Kidney (tissue), 14 donors: ENCODE measurements around the gene THRB. TPM values are rescaled to one million over a fixed set of nuclear protein-coding genes. Genes with fewer than 3 reads are reported as not detected.

Experiments
- DNase-seq, 5 donors: peaks; one replicate each; pipeline ENCODE4 v3.0.0-alpha.2; 2013 to 2020
- FAIRE-seq: peaks from 2 replicates; lab custom pipeline; 2012; peaks lifted over from hg19 to GRCh38; lab: Jason Lieb, UNC
- H3K27ac ChIP-seq, 2 donors: one replicate each; pipeline ENCODE4 v1.7.0; 2013; ENCODE audit warnings: low read depth in 2 of 2, low read length in 2 of 2, inconsistent platforms in 1 of 2
- H3K27me3 ChIP-seq: one replicate; pipeline ENCODE4 v1.7.1; 2013; ENCODE audit warnings: low read length, inconsistent platforms; ENCODE audit not compliant: control insufficient read depth, insufficient read depth
- H3K36me3 ChIP-seq, 3 donors: one replicate each; pipeline versions ENCODE4 v1.7.0 to v1.7.1; 2013; ENCODE audit warnings: low read length in 3 of 3, control low read depth in 1 of 3, inconsistent platforms in 1 of 3; ENCODE audit not compliant: insufficient read depth in 3 of 3, control insufficient read depth in 2 of 3
- H3K4me1 ChIP-seq, 3 donors: one replicate each; pipeline versions ENCODE4 v1.7.0 to v1.7.1; 2013; ENCODE audit warnings: low read length in 3 of 3, inconsistent platforms in 1 of 3, low read depth in 1 of 3; ENCODE audit not compliant: control insufficient read depth in 2 of 3, insufficient read depth in 2 of 3
- H3K4me3 ChIP-seq, 3 donors: one replicate each; pipeline versions ENCODE4 v1.7.0 to v1.8.1; 2013; ENCODE audit warnings: low read length in 3 of 3, control low read depth in 1 of 3, inconsistent platforms in 1 of 3
- H3K9ac ChIP-seq, 3 donors: one replicate each; pipeline versions ENCODE4 v1.7.0 to v1.7.1; 2013; ENCODE audit warnings: low read length in 3 of 3, control low read depth in 1 of 3, inconsistent platforms in 1 of 3
- H3K9me3 ChIP-seq, 3 donors: one replicate each; pipeline versions ENCODE4 v1.7.0 to v1.7.1; 2013; ENCODE audit warnings: low read length in 3 of 3, control low read depth in 1 of 3, inconsistent platforms in 1 of 3; ENCODE audit not compliant: control insufficient read depth in 2 of 3, insufficient read depth in 1 of 3
- intact Hi-C: fragments of 100-400 bp; cut with DNase I; formaldehyde crosslinking; loops from one replicate; pipeline ENCODE4 v1.11.1; 2022
- polyA plus RNA-seq: library from polyadenylated mRNA; stranded (reverse); fragments of 350-450 nt; fragmentation: Illumina TruSeq; extraction: RNeasy Lipid Tissue Mini Kit (QIAGEN cat#74804); gene quantifications from one replicate; pipeline ENCODE4 v1.2.3, GENCODE V29; 2014; ENCODE audit warnings: low read depth, low replicate concordance; ENCODE audit not compliant: insufficient read depth
- total RNA-seq: library from RNA; stranded (reverse); fragmentation: NEBNext Ultra II Directional; extraction: Animal tissue kit (Norgen Biotek cat#: 25700); gene quantifications from one replicate; pipeline ENCODE4 v1.2.1, GENCODE V29; 2021
- TF ChIP-seq, protein P1 (sequence below): IDR thresholded peaks from 3 replicates; pipeline ENCODE4 v1.5.1; 2012; ENCODE audit warnings: mild to moderate bottlenecking, moderate library complexity, borderline replicate concordance; ENCODE audit not compliant: insufficient read depth; ENCODE audit errors: extremely low read depth
- donor health status: control.
- donor health status: control.
- donor health status: control.
- donor health status: control.
- donor health status: control.
- donor health status: DM: yes; HTN: yes; CAD: no.
- donor health status: Normal renal cell carcinoma (clear cell type).

The THRB gene
- total and polyA plus RNA-seq, 2 donors from 2014 or later = 4.5 to 17.2 TPM

- Histone ChIP-seq H3K9ac (no peak overlapping the region), H3K27ac (no peak overlapping the region), H3K36me3 (no peaks in the 10 kb centered on the region), H3K27me3 (no peaks in the 10 kb centered on the region), H3K4me1 (no peaks in the 10 kb centered on the region), H3K9me3 (peaks cover 0 to 4% (median 0%) of the 10 kb centered on the region in 3 donors), H3K4me3 (no peak overlapping the region)
- FAIRE-seq = no peak
- no peak for DNase-seq
- intact Hi-C loops = no loop called here
- TF ChIP-seq, protein P1, sequence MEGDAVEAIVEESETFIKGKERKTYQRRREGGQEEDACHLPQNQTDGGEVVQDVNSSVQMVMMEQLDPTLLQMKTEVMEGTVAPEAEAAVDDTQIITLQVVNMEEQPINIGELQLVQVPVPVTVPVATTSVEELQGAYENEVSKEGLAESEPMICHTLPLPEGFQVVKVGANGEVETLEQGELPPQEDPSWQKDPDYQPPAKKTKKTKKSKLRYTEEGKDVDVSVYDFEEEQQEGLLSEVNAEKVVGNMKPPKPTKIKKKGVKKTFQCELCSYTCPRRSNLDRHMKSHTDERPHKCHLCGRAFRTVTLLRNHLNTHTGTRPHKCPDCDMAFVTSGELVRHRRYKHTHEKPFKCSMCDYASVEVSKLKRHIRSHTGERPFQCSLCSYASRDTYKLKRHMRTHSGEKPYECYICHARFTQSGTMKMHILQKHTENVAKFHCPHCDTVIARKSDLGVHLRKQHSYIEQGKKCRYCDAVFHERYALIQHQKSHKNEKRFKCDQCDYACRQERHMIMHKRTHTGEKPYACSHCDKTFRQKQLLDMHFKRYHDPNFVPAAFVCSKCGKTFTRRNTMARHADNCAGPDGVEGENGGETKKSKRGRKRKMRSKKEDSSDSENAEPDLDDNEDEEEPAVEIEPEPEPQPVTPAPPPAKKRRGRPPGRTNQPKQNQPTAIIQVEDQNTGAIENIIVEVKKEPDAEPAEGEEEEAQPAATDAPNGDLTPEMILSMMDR = no peak
Measured at GRCh38 chr3:24464389-24464788, 30.3 kb downstream of the THRB start.

- no peaks in the 10 kb centered on the region for H3K4me1 ChIP-seq
- no peaks in the 10 kb centered on the region for H3K27me3 ChIP-seq
- H3K27ac ChIP-seq = no peak overlapping the region
- H3K4me3 ChIP-seq = no peak overlapping the region
- FAIRE-seq (no peak), DNase-seq (no peak)
- peaks cover 0 to 4% (median 0%) of the 10 kb centered on the region in 3 donors for H3K9me3 ChIP-seq
- TF ChIP-seq, protein P1 = no peak
- intact Hi-C loops = no loop called here
- no peak overlapping the region for H3K9ac ChIP-seq
- H3K36me3 ChIP-seq = no peaks in the 10 kb centered on the region
Measured at GRCh38 chr3:24462737-24463136, 31.9 kb downstream of the THRB start.

- intact Hi-C loops = no loop called here
- DNase-seq = no peak
- no peaks in the 10 kb centered on the region for H3K27me3 ChIP-seq
- H3K36me3 ChIP-seq = no peaks in the 10 kb centered on the region
- H3K9me3 ChIP-seq = no peaks in the 10 kb centered on the region
- H3K4me3 ChIP-seq = no peak overlapping the region
- TF ChIP-seq, protein P1 = no peak
- no peak for FAIRE-seq
- H3K4me1 ChIP-seq = no peaks in the 10 kb centered on the region
- H3K27ac ChIP-seq = no peak overlapping the region
- no peak overlapping the region for H3K9ac ChIP-seq
Measured at GRCh38 chr3:24460974-24461373, 33.7 kb downstream of the THRB start.

DNA sequence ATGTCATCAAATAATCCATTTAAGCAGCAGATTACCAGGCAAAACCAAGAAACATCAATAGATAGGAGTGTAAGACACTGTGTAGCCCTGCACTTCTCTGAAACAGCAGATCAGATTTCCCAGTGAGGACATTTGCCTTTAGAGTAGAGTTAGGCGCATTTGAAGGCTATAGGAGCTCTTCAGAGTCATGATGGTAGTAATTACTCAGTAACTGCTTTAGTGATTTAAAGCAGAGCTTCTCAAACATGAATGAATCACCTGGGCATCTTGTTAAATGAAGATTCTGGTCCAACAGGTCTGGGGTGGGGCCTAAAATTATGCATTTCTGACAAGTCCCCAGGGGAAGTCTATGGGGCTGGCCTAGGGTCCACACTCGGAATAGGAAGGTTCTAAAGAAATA lies 36.9 kb downstream of the THRB start:
- intact Hi-C loops = no loop called here
- TF ChIP-seq, protein P1 = no peak
- Histone ChIP-seq H3K4me1 (peaks cover 0 to under 1% (median 0%) of the 10 kb centered on the region in 3 donors), H3K4me3 (no peak overlapping the region), H3K9me3 (no peaks in the 10 kb centered on the region), H3K27me3 (no peaks in the 10 kb centered on the region), H3K27ac (no peak overlapping the region), H3K36me3 (no peaks in the 10 kb centered on the region), H3K9ac (no peak overlapping the region)
- no peak for DNase-seq
- FAIRE-seq = no peak
